RPMI7951 (cell line): ENCODE data around the gene TPSG1. TPM values are rescaled to one million over a fixed set of nuclear protein-coding genes. Genes with fewer than 3 reads are reported as not detected.
"Not testable (repeated sequence)": the region's sequence is repeated elsewhere in the genome, so short reads cannot be mapped to it uniquely, and the experiment has no call there.

ENCODE experiments used
- DNase-seq: peaks from one replicate; pipeline ENCODE4 v3.0.0-alpha.2; 2012; ENCODE audit warnings: low read depth
- total RNA-seq: library from RNA; depleted of rRNA; stranded (reverse); fragments of >200 nt; shearing (Covaris generic); gene quantifications from 2 replicates; pipeline ENCODE4 v1.2.3, GENCODE V29; 2014

The TPSG1 gene
- total RNA-seq, 1 experiment from 2014 or later = 0.24 TPM

- no peak for DNase-seq
Measured at GRCh38 chr16:1215574-1216295, 9.3 kb downstream of the TPSG1 start.

- no peak for DNase-seq
Measured at GRCh38 chr16:1214719-1215118, 10.3 kb downstream of the TPSG1 start.

DNA sequence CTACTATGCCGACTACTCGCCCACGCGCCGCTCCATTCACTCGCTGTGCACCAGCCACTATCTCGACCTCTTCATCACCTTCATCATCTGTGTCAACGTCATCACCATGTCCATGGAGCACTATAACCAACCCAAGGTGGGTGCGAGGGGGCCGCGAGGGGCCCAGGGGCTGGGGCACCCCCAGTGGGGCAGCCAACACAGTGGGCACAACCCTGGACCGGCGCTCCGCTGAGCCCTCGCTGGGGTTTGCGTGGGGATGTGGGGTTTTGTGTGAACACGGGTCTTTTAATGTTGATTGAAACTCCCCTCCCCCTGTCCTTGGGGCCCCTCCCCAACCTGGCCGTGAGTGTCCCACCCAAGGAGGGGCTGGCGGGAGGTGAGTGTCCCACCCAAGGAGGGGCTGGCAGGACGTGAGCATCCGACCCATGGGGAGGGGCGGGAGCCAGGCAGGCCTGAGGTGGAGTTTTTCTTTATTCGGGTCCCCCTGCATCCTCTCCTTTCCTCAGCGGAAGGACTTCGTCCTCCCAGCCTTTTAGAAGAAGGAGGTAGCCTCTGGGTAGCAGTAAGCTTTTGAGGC lies 11.2 kb downstream of the TPSG1 start:
- no peak for DNase-seq

- DNase-seq = no peak
Measured at GRCh38 chr16:1213231-1213630, 11.8 kb downstream of the TPSG1 start.

DNA sequence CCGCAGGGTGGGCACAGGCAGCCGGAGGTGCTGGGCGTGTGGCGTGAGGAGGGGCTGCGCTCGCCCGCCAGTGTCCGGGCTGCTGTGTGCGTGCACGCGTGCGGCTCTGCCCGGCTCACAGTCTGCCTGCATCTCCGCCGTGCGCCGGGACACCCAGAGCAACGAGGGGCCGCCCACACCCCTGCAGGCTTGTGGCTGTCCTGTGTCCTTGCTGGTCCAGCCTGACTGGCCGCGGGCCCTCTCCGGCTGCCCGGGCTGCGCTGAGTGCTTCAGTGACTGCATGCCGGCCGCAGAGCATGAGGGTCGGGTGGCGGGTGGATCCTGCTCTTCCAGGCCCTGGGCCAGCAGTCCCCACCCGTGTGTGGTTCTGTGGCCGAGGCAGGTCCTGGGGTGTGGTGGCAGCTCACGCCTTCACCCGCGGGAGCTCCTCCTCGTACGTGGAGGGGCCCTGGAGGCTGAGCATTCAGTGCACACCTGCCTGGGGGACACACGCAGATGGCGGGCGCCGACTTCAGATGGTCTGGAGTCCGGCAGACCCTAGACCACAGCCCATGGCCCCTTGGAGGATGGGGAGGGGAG lies 12.4 kb downstream of the TPSG1 start:
- DNase-seq = no peak

DNA sequence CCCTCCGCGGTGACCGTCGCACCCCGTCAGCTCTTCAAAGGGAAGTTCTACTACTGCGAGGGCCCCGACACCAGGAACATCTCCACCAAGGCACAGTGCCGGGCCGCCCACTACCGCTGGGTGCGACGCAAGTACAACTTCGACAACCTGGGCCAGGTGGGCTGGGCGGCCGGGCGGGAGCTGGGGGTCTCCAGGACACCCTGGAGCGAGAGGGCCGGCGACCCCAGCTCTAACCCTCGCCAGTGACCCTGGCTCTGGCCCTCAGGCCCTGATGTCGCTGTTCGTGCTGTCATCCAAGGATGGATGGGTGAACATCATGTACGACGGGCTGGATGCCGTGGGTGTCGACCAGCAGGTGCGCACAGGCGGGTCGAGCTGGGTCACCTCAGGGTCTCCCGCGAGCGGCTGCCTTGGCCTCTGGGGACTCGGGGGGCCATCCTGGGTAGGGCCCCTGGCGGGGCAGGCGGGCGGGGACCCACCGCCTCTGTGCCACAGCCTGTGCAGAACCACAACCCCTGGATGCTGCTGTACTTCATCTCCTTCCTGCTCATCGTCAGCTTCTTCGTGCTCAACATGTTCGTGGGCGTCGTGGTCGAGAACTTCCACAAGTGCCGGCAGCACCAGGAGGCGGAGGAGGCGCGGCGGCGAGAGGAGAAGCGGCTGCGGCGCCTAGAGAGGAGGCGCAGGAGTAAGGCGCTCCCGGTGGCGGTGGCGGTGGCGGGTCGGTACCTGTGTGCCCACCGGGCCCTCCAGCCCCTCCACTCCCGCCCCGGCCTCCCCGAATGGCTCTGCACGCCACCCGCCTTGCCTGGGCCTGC lies 13.4 kb downstream of the TPSG1 start:
- no peak for DNase-seq

GRCh38 chr16:1210461-1210860 lies 14.6 kb downstream of the TPSG1 start:
- DNase-seq = no peak

DNA sequence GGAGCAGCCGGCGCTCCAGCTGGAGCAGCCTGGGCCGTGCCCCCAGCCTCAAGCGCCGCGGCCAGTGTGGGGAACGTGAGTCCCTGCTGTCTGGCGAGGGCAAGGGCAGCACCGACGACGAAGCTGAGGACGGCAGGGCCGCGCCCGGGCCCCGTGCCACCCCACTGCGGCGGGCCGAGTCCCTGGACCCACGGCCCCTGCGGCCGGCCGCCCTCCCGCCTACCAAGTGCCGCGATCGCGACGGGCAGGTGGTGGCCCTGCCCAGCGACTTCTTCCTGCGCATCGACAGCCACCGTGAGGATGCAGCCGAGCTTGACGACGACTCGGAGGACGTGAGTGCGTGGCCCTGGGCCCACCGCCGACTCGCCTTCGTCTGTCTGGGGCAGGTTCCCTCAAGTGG lies 16.0 kb downstream of the TPSG1 start:
- DNase-seq = no peak

DNA sequence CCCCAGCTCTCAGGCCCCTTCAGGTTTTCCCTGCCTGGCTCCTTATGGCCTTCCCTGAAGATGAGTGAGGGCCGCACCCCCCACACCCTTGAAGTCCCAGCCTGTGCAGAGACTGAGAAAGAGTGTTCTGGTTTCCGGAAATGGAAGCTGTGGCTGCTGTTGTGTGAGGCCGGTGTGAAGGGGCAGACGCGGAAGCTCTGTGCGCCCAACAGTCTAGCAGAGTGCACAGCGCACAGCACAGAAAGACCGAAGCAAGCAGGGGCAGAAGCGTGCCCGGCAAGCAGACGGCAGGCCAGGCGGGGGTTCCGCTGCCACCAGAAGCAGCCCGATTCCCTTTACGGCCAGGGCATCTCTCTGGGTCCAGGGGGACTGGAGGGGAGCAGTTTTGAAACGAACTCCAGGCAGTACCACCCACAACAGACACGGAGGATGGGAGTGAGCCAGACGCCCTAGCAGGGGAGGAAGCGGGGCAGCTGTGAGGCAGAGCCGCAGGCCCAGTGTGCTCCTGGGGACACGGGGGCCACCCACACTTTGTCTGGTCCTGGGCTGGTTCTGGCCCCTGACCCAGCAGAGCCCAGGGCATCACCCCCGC lies 16.7 kb downstream of the TPSG1 start:
- DNase-seq = no peak

DNA sequence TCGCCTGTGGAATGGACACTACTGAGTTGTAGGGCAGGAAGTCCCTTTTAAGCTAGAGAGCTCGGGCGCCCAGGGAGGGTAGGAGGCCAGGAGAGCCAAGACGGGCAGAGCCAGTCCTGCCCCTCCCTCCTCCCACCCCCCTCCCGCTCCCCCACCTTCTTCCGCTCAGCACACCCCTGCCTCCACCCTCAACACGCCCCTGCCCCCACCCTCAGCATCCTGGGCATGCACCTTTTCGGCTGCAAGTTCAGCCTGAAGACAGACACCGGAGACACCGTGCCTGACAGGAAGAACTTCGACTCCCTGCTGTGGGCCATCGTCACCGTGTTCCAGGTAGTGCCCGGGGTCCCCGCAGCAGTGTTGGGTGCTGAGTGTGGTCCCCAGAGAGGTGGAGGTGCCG lies 18.3 kb downstream of the TPSG1 start:
- no peak for DNase-seq

DNA sequence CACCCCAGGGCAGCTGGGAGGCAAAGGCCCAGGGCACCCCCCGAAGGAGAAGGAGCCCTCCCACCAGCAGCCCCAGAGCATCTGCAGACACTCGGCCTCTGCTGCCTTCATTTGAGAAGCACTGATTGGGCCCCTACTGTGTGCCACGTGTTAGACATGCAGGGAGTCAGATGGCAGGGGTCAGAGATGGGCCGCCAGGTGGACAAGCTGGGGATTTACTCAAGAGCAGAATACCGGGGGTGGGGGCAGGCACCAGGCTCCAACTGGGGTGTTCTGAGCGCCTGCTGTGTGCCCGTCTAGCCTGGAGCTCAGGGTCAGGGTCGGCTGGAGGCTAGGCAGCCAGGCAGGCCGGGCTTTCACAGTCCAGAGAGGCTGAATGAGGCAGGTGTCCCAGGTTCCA lies 18.7 kb downstream of the TPSG1 start:
- no peak for DNase-seq

- DNase-seq = no peak
Measured at GRCh38 chr16:1204933-1205332, 20.1 kb downstream of the TPSG1 start.

DNA sequence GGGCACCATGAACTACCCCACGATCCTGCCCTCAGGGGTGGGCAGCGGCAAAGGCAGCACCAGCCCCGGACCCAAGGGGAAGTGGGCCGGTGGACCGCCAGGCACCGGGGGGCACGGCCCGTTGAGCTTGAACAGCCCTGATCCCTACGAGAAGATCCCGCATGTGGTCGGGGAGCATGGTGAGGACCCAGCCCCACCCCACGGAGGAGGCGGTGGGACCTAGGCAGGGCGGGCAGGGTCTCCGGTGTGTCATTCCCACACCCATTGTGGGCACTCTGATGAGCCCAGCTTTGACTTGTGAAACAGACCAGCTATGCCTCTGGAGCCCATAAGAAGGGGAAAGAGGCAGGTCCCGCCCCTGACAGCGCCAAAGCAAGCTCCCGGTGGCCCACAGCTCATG lies 22.8 kb downstream of the TPSG1 start:
- DNase-seq = no peak

GRCh38 chr16:1201444-1201843 lies 23.6 kb downstream of the TPSG1 start:
- no peak for DNase-seq

DNA sequence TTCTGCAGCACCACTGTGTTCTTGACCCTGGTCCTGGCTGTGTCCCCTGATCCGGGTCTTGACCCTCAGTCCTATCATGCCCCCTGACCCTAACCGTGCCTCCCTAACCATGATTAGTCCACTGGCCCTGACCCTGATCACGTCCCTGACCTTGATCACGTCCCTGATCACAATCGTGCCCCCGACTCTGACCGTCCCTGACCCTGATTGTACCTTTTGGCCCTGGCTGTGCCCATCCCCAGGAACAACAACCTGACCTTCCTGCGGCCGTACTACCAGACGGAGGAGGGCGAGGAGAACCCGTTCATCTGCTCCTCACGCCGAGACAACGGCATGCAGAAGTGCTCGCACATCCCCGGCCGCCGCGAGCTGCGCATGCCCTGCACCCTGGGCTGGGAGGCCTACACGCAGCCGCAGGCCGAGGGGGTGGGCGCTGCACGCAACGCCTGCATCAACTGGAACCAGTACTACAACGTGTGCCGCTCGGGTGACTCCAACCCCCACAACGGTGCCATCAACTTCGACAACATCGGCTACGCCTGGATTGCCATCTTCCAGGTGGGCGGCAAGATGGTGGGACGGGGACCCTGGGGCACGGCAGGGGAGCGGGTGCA lies 24.9 kb downstream of the TPSG1 start:
- DNase-seq = no peak

GRCh38 chr16:1199347-1200013 lies 25.6 kb downstream of the TPSG1 start:
- DNase-seq = no peak

DNA sequence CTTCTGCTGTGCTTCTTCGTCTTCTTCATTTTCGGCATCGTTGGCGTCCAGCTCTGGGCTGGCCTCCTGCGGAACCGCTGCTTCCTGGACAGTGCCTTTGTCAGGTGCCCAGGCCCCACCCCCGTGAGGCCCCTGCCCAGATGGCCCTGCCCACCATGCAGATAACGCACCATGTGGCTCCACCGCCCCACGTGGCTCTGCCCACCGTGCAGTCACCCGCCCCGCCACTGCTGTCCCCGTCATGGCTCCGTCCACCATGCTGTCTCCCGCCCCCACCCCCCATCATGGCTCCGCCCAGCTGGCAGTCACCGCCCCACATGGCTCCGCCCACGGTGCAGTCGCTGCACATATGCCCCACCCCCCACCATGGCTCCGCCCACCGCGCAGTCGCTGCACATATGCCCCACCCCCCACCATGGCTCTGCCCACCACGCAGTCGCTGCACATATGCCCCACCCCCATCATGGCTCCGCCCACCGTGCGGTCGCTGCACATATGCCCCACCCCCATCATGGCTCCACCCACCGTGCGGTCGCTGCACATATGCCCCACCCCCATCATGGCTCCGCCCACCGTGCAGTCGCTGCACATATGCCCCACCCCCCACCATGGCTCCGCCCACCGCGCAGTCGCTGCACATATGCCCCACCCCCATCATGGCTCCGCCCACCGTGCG lies 26.3 kb downstream of the TPSG1 start:
- not testable (repeated sequence) for DNase-seq

DNA sequence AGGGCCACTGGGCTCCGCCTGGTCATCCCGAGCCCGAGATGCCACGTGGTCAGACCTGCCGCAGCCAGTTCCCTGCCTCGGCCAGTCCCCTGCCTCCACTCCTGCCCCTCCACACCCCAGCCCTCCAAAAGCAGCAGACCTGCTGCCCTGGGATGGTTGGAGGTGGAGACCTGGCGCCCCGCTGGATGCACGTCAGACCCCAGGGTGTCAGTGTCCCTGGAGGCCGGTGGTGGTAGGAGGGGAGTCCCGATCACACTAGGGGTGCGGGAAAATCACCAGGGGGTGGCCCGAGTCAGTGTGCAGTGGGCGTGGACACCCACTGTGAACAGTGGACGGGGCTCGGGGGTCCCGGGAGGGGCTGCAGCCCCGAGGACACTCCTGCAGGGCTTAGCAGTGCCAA lies 26.9 kb downstream of the TPSG1 start:
- DNase-seq = no peak

- no peak for DNase-seq
Measured at GRCh38 chr16:1197237-1197866, 27.7 kb downstream of the TPSG1 start.

DNA sequence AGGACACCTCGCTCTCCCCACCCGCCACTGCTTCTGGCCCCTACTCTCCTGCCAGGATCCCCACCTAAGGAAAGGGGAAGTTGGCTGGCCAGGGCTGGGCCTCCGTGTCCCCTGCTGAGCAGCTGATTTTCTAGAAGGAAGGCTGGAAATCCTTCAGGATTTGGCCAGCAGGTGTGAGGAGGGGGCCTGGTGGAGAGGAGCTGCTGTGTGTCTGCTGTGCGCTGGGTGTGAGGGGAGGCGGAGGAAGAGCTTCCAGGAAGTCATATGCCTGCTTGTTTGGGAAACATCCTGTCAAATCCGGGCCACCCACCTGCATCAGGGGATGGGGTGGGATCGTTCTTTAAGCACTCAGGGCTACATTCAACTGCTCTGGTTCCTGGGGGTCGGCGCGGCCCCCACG lies 28.6 kb downstream of the TPSG1 start:
- no peak for DNase-seq
